ENCODE measurements around the gene KCNG2.

The KCNG2 gene

DNA sequence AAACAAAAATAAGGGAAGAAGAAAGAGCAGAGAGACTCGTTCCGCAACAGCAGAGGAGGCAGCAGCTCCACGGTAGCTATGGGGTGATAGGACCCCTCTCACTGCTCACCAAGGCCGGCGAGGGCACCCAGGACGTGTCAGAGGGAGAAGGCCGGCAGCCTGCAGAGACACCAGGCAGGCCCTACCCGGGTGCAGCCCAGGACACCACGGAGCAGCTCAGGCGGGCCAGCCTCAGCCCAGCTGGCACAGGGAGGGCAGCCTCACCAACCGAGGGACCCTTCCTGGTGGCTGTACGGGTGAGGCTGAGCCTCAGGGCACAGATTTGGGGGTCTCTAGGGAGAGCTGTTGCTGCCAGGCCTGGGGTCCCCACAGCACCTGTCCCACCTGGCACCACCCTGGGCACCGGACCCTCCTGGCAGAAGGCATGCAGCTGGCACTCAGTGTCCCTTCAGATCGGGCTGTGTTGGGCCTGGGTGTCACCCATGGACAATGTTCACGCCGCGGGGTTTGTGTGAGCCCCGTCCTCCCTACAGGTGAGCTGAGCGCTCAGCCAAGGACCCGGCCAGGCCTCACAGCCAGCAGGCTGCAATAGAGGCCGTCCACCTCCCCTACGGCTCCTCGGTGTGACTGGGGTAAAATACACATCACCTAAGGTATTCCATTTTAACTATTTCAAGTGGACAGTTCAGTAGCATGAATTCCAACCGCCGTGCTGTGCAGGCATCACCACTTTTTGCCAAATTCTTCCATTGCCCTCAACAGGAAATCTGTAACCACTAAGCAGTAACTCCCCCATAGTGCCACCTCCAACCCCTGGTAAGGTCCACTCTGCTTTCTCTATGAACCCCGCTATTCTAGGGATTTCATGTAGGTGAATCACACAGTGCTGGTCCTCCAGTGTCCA lies 21.6 kb downstream of the KCNG2 start:
- no peak for DNase-seq (ENCODE audit: low read depth)

DNA sequence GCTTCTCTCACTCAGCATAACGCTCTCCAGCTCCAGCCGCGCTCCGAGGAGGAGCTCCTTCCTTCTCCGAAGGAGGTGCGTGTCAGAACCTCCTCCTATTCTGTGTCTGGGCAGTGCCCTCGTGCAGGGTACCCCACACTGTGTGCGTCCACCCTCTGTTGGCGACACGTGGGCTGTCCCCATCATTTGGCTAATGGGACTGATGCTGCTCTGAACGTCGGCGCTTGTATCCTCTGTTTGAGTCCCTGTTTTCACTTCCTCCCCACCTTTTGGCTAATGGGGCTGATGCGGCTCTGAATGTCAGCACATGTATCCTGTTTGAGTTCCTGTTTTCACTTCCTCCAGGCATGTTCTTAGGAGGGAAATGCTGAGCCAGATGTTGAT lies 22.2 kb downstream of the KCNG2 start:
- no peak for DNase-seq (ENCODE audit: low read depth)

DNA sequence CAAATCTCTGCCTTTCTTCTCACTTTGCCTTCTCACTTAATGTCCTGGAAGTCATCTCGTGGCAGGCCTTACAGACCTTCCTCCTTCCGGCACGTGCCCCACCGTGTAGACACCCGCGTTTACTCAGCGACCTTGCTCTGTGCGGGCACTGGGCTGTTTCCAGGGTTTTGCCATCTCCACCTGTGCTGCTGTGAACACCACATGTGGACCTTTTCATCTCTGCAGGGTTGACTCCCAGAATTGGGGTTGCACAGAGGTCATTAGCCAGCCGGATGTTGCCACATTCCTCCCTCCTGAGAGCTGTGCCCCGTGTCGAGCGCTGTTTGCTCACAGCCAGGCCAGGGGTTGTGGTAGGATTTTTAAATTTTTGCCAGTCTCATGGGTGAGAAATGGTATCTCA lies 25.4 kb downstream of the KCNG2 start:
- DNase-seq (ENCODE audit: low read depth) = no peak

DNA sequence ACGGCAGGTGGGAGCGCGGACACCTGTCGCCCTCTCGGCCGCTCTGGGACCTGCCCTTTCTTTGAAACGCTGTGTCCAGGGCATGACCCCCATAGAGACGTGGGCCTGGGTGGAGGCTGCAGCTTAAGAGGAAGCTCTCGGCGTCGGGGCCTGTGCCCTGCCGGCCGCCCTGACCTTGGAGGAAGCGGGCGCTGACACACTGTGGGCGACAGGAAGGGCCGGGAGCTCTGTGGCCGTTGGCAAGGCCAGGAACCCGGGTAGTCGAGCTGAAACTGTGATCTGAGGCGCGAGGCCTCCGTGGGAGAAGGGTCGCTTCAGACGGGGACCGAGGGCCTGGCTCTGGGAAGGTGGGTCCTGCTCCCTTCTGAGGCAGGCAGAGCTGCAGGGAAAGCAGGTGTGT lies 28.2 kb downstream of the KCNG2 start:
- DNase-seq (ENCODE audit: low read depth) = no peak

DNA sequence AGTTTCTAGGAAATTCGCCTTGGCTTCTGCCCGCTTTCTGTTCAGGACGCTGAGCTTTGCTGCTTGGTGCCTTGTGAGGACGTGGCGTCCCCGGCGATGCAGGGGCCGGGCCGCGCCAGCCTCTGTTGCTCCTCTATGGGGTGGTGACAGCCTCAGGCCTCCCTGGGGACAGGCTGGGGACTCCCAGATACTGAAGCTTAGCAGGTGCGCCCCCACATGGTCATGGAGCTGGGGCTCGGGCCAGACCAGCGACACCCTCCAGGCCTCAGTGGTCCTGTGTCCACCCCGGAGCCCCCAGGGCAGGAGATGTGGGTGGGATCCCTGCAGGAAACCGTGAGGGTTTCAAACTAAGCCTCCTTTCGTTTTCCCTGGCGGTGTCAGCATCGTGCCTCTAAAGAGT lies 29.2 kb downstream of the KCNG2 start:
- DNase-seq (ENCODE audit: low read depth) = no peak

DNA sequence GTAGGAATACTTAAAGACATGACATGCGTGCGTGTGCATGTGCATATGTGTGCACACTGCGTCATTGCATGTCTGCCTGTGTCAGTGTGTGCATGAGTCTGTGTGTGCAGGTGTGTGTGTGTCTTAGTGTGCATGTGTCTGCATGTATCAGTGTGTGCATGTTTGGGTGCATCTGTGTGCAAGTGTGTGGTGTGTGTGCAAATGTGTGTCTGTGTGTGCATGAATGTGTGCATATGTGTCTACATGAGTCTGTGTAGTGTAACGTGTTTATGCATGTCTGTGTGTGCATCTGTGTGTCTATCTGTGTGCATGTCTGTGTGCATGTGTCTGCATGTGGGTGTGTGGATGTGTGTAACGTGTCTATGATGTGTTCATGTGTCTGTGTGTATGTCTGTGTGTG lies 30.5 kb downstream of the KCNG2 start:
- DNase-seq (ENCODE audit: low read depth) = no peak

DNA sequence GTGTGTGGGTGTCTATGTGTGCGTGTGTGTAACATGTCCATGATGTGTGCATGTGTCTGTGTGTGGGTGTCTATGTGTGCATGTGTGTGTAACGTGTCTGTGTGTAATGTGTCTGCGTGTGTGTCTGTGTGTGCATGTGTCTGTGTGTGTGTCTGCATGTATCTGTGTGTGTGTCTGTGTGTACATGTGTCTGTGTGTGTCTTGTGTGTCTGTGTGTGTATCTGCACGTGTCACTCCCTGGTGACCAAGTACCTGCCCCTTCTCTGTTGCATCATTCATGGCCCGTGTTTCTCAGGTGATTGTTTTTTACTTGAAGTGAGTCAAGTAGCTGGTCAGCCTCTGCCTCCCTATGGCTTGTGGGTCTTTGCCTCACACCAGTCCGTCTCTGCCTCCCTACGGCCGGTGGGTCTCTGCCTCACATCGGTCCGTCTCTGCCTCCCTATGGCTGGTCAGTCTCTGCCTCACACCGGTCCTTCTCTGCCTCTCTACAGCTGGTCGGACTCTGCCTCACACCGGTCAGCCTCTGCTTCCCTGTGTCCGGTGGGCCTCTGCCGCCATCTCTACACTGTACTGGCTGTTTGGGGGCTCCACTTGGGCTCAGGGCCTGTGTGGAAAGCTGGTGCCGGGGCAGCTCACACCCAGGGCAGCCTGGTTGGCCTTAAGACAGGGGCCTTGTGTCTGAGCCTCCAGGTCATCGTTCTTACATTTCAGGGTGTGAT lies 31.6 kb downstream of the KCNG2 start:
- no peak for DNase-seq (ENCODE audit: low read depth)

DNA sequence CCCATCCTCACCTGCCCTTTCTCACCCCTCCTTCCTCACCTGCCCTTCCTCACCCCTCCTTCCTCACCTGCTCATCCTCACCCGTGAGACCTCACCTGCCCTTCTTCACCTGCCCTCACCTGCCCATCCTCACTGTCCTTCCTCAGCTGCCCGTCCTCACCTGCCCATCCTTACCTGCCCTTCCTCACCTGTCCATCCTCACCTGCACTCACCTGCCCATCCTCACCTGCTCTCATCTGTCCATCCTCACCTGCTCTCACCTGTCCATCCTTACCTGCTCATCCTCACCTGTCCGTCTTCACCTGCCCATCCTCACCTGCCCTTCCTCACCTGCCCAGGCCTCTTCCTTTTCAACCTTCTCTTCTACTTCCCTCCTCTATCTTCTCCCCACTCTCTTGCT lies 34.4 kb downstream of the KCNG2 start:
- no peak for DNase-seq (ENCODE audit: low read depth)

DNA sequence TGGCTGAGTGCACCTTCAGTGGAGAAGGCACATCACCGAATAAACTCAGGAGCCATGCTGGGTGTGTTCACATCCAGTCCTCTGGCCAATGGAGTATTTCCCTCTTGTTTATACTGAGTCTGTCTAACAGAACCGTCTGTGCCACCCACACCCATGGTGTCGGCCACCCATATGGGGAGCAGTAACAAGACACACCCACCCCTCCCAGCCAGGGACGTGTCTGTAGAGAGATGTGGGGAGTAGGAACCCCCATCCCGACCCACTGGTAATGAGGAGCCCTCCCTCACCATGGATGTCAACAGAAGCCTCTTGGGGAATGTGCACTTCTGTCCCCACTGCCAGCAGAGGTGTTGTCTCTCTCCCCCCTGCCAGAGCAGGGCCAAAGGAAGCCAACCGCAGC lies 37.1 kb downstream of the KCNG2 start:
- no peak for DNase-seq (ENCODE audit: low read depth)

DNA sequence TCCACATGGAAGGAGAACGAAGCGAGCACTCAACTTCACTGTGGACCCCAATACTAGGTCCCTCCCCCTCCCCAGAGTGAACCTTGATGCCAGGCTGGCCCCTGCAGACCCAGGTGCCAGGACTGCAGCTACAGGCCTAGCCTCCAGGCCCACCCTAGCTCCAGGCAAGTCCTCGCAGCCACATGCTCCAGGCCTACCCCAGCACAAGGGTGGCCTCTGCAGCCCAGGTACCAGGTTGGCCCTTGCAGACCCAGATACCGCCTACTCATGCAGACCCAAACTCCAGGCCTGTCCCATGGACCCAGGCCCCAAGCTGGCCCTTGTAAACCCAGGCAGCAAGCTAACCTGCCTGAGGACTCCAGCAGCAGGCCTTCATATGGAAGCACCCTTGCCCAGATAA lies 44.2 kb downstream of the KCNG2 start:
- no peak for DNase-seq (ENCODE audit: low read depth)

DNA sequence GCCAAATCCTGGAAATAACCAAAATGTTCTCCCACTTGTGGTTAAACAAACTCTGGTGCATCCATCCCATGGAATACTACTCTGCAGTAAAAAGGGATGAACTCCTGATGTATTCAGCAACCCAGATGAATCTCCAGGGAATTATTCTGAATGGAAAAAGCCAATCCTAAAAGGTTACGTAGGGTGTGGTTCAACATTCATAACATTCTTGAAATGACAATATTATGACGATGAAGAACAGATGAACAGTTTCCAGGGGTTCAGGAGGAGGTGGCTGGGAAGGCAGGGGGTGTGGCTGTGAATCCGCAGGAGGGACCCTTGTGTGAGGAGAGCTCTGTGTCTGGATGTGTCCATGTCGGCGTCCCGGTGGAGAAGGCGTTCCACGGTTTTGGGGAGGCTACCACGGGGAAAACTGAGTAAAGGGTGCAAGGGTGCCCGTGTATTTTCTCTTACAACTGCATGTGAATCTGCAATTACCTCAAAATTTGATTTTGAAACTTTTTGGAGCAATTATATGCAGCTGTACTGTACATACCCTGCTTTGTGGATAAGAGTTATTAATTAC lies 47.3 kb downstream of the KCNG2 start:
- DNase-seq (ENCODE audit: low read depth) = no peak

DNA sequence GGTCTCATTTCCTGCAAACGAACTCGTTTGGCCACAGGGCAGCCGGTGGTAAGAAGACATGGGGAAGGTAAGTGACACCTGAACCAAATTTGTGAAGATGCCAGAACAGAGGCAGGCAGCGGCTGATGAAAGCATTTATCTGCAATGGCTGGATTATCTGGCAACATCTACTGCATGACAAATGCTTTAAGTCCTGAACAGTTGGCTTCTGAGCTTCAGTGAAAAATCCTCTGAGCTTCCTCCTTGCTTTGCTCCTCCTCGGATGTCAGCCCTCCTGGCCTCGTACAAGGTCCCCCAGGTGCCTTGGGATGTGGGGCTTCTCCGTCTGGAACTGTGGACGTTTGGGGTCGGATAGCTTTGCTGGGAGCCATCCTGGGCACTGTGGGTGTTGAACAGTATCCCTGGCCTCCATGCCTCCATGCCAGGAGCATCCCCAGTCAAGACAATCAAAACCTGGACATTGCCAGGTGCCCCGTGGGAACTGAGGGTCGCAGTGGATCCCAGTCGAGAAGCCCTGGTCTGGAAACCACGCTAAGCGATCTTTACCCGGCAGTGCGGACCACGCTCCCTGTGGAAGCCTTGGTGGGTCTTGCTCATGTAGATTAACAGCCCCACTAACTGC lies 49.3 kb downstream of the KCNG2 start:
- no peak for DNase-seq (ENCODE audit: low read depth)

DNA sequence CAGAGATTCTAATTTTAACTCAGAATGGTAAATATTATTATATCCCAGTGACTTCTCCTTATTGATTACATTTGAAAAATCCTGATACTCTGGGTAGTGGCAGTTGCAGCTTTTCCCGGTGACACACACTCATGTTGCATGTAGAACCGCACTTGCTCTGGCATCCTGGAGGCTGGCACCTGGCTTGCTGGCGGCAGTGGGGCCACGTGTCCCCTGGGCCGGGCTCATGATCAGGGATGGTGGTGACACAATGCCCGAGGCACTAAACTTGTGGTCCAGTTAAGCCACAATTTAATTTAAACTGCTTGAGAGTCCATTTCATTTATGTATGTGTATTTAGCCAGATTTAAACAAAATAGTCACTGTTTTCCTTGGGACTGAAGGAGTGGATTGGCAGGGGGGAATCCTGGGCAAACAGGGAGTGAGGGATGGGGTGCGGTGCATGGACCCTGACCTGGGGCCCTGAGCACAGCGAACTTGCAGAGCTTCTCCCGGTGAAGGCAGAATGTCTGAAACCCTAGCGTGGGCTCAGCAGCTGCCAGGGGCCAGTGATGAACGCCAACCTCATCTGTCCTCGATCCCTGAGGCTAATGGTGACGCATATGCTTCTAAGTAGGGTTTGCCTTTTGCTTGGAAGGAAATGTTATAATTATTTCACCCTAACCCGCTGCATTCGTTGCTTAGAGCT lies 50.0 kb downstream of the KCNG2 start:
- no peak for DNase-seq (ENCODE audit: low read depth)

DNA sequence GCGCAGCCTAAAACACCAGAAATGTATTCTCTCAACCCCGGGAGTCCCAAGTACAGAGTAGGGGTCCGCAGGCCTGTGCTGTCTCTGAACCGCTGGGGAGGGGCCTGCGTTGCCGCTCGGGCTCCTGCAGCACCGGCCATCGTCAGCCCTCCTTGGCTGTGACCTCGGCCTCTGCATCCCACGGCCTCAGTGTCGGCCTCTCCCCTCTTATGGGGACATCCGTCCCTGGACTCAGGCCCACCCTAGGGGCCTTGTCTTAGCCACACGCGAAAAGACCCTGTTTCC lies 50.5 kb downstream of the KCNG2 start:
- DNase-seq (ENCODE audit: low read depth) = no peak

DNA sequence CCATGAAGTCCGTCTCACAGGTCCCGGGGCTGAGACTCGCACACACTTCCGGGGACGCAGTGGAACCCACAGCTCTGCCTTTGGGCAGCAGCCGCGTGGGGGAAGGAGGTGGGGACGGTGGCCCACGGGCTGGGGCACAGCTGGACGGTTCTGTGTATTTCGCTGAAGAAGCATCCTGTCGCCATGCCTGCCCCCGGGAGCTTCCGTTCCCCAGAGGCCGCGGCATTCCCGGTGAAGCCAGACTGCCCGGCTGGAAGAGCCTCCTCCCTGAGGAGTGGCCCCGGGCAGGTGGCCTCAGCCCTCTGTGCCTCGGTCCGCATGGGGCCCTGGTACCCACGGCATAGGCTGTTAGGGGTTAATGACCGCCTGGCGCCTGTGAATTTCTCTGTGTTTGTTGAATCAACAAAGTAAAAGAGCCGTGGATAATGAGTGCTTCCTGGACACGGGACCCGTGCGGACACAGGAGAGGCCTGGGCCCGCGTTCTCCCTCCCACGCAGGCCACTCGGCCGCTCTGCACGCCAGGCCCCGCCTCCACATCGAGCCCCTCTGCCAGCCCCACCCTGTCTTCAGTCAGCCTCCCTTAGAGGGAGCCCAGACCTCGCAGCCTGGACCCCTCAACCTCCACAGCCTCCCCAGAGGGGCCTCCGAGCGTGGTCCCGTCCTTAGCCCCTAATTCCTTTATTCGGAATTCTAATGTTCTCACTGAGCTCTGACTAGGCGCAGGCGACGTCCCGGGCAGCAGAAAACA lies 51.0 kb downstream of the KCNG2 start:
- DNase-seq (ENCODE audit: low read depth) = no peak

DNA sequence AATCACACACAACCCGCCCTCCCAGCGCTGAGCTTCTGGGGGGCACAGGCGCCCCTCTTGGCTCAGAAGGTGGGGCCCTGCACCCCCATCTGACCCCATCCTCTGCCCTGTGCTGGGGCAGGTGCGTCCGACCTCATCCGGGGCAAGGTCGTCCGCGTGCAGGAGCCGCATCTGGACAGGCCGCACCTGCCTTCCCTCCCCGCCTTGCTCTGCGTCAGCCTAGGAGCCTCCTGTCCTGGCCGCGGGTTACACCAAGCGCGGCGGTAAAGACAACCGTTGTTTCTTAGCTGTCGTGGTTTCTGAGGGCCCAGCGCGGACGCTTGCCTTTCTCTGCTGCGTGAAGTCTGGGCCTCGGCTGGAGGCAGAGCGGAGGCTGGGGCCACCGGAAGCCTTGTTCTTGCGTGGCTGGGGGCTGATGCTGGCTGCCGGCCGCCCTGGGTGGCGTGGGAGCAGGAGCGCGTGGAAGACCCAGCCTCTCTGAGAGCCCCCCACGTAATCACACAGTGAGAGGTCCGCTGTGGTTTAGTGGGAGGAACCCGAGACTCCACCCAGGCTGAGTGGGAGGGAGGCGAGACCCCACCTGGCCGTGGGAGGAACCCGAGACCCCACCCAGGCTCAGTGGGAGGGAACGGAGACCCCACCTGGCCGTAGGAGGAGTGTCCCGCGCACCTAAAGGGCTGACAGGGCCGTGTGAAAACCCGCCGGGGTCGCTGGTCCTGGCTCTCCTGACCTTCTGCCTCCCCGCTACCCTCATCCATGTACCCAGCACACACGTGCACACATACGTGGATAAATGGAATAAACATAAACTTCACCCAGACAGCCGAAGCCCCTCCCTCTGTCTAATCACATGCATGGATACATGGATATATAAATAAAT lies 51.8 kb downstream of the KCNG2 start:
- DNase-seq (ENCODE audit: low read depth) = no peak

DNA sequence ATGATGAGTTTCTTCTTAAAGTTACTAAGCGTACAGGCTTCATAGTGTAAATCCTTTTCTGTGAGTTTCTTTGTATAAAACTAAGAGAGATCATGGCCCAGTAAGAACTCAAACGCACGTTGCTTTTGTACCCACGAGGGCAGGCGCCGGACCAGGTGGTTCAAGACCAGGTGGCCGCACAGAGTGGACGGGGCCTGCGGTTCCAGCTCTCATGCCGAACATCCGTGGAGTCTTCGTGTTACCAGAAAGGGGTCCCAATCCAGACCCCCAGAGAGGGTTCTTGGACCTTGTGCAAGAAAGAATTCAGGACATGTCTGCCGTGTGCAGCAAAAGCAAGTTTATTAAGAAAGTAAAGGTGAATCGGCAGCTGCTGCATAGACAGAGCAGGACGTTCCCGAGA lies 53.0 kb downstream of the KCNG2 start:
- no peak for DNase-seq (ENCODE audit: low read depth)

DNA sequence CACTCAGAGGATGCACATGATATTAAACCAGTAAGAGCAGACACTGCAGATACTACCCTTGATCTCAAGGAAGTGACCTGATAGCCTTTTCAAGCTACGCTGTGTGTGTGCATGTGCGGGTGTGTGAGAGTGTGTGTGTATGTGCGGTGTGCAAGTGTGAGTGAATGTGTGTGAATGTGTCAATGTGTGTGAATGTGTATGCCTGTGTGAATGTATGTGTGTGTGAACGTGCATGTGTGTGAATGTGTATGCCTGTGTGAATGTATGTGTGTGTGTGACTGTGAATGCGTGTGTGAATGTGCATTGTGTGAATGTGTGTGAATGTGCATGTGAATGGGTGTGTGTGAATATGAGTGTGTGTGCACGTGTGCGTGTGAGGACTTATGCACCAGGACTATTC lies 53.8 kb downstream of the KCNG2 start:
- DNase-seq (ENCODE audit: low read depth) = no peak

DNA sequence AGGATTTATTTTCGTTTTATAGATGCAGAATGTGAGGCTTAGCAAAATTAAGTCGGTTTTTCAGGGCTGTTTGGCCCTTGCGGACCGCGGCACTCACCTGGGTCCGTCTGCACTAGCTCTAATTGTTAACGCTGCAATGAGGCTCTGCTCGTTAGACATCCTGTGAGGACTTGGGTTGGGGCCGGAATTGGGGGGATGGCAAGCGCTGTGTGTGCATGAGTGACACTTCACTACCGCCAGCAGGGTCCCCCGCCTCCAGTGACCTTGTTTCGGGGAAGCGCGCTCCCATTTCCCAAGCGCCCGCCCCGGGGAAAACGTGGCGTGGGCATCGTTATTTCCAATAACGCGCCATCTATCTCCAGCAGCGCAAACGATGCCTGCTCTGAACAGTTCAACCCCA lies 54.2 kb downstream of the KCNG2 start:
- DNase-seq (ENCODE audit: low read depth) = no peak

DNA sequence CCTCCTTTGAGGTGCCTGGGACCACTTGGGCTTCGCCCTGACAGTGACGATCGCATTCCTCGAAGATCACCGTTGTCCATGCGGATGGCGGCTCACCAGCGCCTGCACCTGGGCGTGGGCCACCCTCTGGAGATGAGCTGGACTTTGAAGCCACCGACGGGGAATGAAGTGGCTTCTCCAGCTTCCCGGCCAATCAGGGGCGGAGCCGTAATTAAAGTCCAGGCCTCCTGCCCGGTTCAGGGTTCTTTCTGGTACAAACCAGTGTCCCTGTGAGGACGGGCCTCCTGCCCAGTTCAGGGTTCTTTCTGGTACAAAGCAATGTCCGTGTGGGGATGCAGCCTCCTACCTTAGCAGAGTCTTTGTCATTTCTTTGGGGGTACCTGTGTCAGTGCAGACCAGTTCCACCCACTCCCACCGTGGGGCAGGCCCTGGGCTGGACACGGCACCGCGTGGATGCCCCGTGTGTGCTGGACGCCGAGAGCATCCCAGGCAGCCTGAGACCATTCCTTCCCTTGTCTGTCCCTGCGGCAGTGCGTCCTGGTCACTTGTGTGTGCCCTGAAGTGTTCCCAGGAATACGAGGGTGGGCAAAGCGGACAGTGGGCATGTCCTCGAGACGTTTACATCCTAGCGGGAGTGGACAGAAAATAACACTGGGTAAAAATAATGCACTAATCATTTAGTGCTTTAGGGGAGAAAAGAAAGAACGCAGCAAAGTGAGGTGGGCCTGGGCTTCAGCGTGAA lies 55.0 kb downstream of the KCNG2 start:
- DNase-seq (ENCODE audit: low read depth) = no peak

All from GM04503 (cell line).